Non-pigmented ciliary epithelial cell (primary cell): ENCODE measurements around the gene TRAK1.

ENCODE experiments used
- DNase-seq: peaks from one replicate; pipeline ENCODE4 v3.0.0-alpha.2; 2010; ENCODE audit warnings: low read depth

Gene TRAK1

GRCh38 chr3:42123012-42123581 is 31.9 kb downstream of the TRAK1 start:
- no peak for DNase-seq

DNA sequence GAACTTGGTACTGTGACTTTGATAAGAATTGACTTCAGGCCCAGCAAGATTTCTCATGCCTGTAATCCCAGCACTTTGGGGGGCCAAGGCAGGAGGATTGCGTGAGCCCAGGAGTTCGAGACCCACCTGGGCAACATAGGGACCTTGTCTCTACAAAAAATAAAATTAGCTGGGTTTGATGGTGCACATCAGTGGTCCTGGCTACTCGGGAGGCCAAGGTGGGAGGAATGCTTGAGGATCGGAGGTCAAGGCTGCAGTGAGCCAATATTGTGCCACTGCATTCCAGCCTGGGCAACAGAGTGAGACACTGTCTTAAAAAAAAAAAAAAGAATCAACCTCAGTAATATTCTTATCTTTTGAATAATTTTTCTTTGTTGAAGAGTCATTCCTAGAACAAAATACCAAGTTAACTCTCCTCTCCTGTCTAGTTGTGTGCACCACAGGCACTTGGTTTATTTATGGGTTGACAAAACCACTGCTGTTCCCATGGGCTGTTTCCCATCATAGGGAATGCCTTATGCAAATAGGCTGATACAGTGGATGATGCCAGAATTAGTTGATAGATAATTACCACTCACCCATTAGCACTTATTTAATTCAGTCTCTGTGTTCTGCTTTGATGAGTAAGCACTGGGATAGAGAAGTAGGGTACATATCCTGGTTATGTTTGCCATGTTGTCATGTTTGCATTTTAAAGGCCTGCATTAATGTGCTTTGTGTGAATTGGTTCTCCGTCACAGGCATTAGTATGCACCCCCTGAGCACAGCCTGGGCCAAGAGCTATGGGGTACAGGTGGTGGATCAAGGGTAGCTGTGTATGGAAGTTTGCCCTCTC is 32.9 kb downstream of the TRAK1 start:
- DNase-seq = no peak

DNA sequence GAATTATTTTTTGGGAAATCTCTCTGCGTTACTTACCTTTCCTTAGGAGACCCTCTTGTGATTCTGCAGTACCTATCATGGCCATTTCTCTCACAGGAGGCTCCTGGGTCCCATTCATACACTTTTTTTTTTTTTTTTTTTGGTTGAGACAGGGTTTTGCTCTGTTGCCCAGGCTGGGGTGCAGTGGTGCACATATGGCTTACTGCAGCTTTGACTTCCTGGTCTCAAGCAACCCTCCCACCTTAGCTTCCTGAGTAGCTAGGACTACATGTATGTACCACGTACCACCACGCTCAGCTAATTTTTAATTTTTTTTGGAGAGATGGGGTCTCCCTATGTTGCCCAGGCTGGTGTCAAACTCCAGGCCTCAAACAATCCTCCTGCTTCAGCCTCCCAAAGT is 36.1 kb downstream of the TRAK1 start:
- DNase-seq = no peak

DNA sequence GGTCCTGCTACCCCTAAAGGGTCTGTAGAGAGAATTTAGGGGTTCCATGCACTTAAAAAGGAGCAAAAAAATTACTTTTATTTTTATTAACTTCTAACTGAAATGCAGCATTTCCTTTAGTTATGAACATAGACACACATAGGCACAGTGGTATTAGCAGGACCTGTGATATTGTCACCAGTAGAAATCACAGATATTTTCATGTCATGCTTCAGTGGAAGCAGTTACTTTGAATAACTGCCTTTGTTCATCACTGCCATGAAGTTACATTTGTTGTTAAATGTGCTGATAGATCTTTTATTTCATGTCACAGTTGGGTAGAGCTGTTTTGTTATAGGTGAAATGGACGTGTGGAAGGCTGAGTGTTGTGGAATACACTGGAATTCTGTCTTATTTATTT is 37.4 kb downstream of the TRAK1 start:
- no peak for DNase-seq

- no peak for DNase-seq
Observed at GRCh38 chr3:42129014-42129953, 38.1 kb downstream of the TRAK1 start.

DNA sequence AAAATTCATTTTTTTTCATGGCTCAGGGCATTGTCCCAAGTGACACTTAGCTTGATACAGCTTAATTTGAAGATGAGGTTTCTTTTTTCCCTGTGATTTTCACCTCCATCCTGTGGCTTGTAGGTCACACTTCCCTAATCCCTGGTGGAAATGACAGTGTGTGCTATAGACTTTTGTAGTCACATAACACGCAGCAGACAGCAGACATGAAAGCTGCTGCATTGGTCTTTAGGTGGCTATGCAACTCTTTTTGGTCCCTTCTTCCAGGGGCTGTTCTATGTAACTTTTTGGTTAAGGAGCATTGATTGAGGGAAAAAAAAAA is 38.8 kb downstream of the TRAK1 start:
- DNase-seq = no peak

- DNase-seq = no peak
Observed at GRCh38 chr3:42130329-42131070, 39.3 kb downstream of the TRAK1 start.

- DNase-seq = no peak
Observed at GRCh38 chr3:42133500-42134298, 42.5 kb downstream of the TRAK1 start.

DNA sequence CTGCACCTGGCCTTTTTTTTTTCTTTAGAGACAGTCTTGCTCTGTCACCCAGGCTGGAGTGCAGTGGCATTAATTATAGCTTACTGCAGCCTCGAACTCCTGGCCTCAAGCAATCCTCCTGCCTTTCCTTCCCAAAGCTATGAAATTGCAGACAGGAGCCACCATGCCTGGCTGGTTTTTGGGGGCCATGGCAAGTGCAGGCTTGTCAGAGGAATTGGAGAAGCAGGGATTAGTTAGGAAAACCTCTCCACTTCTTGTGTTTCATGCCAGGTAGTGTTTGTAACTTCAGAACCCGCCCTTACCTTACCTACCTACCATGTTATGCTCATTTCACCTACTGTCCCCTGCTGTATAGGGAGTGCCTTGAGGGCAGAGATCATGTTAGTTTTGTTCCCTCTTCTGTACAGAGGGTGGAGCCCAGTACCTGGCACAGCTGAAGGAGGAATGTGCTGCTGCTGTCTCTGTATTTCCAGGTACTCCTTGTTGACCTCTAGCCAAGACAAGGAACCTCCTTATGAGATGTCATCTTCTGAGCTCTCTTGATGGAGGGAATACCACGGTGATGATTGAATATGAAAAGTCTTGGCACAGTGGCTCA is 43.8 kb downstream of the TRAK1 start:
- DNase-seq = no peak

DNA sequence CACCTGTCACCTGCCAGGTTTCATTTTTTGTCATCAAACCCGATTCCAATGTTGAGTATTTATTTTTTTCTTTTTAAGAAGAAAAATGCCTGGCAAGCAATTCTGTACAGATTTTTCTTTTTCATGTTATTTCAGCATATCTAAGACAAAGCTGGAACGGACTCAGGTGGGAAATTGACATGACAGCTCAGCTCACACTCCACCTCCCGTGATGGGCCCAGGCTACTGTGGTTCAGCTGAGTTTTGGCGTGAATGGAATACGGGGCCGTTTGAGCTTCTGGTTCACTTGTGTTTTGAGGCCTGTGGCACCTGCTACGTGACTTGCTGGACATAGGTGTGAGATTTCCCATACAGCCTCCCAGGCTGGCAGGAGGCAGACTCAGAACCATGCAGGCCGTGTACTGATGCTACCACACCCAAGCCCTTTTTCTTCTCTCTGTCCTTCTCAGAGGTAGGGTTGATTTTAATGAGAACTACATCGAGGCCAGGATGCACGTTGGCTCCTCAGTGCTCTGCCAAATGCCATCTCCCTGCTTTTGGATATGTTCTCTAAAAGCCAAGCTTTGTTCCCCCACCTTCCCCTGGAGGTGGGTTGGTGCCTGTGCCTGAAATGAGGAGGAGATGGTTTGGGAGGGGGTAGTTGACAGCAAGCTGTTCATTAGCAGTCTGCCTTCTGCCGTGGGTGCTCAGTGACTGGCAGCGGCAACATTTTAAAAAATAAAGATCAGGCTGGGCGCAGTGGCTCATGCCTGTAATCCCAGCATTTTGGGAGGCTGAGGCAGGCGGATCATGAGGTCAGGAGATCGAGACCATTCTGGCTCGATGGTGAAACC is 48.7 kb downstream of the TRAK1 start:
- no peak for DNase-seq

DNA sequence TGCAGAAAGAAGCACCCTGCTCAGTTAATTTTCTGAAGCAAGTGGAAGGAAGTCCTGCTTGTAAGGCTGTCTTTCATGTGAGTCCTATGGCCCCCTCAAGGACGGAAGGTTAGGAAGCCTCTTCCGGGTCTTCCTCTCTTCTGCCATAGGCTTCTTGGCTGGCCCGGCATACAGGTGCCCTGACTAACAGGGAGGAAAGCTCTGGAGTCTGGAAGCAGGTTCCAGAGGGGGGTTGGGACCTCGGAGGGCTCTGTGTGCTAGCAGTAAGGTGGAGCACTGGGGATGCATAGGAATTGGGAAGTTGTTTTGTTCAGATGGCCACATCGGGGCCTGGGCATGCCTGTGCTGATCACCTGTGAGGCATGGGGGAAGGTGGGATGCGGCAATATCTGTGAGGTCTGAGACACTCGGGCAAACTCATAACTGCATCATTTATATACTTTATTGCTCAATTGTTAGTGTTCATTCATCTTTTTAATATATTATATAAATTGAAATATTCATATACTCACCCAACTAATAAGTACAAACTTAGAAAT is 49.6 kb downstream of the TRAK1 start:
- DNase-seq = no peak

- no peak for DNase-seq
Observed at GRCh38 chr3:42143440-42143839, 52.3 kb downstream of the TRAK1 start.

DNA sequence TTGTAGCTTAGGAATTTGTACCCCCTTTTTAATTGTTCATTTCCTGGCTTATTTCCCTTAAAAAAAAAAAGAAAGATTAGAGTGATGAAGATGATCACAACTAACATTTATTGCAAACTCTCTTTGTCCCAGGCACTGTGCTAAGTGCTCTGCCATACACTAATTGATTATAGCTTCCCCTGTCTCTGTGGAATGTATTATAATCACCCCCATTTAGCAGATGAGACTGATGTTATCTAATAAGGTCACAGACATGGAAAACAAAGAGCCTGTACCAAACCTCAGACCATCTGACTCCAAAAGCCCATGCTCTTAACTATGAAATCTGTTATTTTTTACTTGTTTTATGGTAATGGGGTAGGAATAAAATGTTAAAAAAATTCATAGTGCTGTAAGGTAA is 53.1 kb downstream of the TRAK1 start:
- DNase-seq = no peak

GRCh38 chr3:42148086-42148848 is 57.1 kb downstream of the TRAK1 start:
- no peak for DNase-seq

DNA sequence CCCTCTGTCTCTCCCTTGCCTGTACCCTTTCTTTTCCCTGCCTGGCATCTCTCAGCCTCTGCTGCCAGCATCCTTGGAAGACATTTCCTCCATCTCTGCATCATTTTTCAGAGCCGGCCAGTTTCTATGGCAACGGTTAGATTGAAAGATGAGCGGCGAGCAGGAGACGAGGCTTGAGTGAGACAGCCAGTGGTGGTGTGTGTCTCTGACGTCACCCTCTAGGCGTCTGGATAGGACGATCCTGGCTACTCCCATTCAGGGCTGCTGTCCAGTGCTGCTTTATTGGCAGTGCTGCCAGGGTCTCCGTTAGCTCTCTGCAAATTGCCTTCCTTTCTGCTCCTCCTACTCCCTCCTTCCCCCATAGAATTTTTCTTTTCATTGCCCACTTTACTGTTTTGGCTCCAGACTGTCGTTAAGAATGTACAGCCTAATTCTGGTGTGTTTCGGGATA is 57.9 kb downstream of the TRAK1 start:
- peak; percentile 54 for DNase-seq

GRCh38 chr3:42149532-42149931 is 58.4 kb downstream of the TRAK1 start:
- DNase-seq = no peak

GRCh38 chr3:42149975-42150374 is 58.8 kb downstream of the TRAK1 start:
- no peak for DNase-seq

GRCh38 chr3:42151596-42152168 is 60.5 kb downstream of the TRAK1 start:
- no peak for DNase-seq

- DNase-seq = no peak
Observed at GRCh38 chr3:42152193-42152592, 61.0 kb downstream of the TRAK1 start.
